Prostate gland (tissue), 2 donors: ENCODE data around the gene WDR4.

Experiments used
- POLR2AphosphoS5 ChIP-seq: sonication (generic); formaldehyde crosslinking; IDR thresholded peaks from one replicate; pipeline ENCODE4 v1.6.1; 2017; ENCODE audit warnings: antibody characterized with exemption
- TF ChIP-seq, protein P1 (sequence below), 4 experiments: fragments of 200-600 bp in 2 of 4; fragments of 450-650 bp in 2 of 4; sonication (generic) in 2 of 4; IDR thresholded peaks; 1 replicate in 3 of 4; 2 replicates in 1 of 4; pipeline ENCODE4 v1.5.1; 2016 to 2019; ENCODE audit warnings: antibody characterized with exemption in 4 of 4, mild to moderate bottlenecking in 2 of 4, moderate library complexity in 2 of 4

DNA sequence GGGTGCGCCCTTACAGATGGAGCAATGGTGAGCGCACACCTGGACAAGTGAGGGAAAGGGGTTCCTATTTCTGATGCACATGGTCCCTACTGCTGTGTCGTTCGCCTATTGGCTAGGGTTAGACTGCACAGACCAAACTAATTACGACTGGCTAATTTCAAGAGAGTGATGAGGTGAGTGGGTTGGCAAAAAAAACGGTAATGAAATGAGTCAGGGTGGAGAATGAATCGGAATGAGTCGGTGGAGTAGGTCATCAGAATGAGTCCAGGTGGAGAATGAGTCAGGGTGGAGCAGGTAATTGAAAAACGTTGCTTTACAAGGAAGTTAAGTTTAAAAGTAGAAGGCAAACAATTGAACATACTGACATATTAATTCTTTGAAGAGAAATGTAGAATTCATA, 79.8 kb downstream of the WDR4 start:
- TF ChIP-seq POLR2AphosphoS5 = no peak
- TF ChIP-seq, protein P1, sequence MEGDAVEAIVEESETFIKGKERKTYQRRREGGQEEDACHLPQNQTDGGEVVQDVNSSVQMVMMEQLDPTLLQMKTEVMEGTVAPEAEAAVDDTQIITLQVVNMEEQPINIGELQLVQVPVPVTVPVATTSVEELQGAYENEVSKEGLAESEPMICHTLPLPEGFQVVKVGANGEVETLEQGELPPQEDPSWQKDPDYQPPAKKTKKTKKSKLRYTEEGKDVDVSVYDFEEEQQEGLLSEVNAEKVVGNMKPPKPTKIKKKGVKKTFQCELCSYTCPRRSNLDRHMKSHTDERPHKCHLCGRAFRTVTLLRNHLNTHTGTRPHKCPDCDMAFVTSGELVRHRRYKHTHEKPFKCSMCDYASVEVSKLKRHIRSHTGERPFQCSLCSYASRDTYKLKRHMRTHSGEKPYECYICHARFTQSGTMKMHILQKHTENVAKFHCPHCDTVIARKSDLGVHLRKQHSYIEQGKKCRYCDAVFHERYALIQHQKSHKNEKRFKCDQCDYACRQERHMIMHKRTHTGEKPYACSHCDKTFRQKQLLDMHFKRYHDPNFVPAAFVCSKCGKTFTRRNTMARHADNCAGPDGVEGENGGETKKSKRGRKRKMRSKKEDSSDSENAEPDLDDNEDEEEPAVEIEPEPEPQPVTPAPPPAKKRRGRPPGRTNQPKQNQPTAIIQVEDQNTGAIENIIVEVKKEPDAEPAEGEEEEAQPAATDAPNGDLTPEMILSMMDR (IDR thresholded peaks at IDR 0.05) = no peak
